T47D (cell line): ENCODE data around the gene PRKCZ.

Experiments
- DNase-seq, 2 experiments: peaks; one replicate each; pipeline versions ENCODE4 v3.0.0 to v3.0.0-alpha.2; 2011 to 2012; ENCODE audit warnings: low read depth in 1 of 2, low spot score in 1 of 2
- JUND ChIP-seq: IDR thresholded peaks from 2 replicates; pipeline ENCODE4 v1.6.1; 2012; ENCODE audit warnings: low read depth
- in situ Hi-C: cut with HindIII; loops from 2 replicates; pipeline ENCODE4 v1.10.0; 2016; ENCODE audit warnings: low sequenced_read_pairs, low pct_unique_long_range_greater_than_20kb

PRKCZ gene

GRCh38 chr1:2157856-2158255 is 107.6 kb downstream of the PRKCZ start:
- in situ Hi-C loops, result no loop called here
- DNase-seq, result no peak
- no peak for TF ChIP-seq JUND

DNA sequence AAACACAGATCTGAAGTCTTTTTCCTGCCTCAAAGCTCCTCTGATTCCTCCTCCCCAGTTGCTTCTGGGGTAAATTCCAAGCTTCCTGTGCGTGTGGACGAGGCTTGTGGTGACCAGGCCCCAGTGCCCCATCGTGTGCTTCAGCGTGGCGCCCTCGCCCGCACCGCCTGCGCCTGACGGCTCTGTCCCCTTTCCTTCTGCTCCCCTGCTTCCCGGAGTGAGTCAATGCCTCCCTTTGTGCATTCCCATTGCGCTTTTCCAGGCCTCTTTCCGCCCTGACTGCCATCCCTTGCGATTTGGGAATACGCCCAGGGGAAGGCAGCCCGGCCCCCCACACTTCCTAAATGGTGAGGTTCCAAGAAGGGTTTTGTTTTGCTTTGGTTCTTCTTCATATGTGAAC is 108.1 kb downstream of the PRKCZ start:
- in situ Hi-C loops, result no loop called here
- no peak for TF ChIP-seq JUND
- no peak for DNase-seq

- in situ Hi-C loops, result no loop called here
- no peak for DNase-seq
- TF ChIP-seq JUND, result no peak
Measured at GRCh38 chr1:2159124-2159523, 108.9 kb downstream of the PRKCZ start.

DNA sequence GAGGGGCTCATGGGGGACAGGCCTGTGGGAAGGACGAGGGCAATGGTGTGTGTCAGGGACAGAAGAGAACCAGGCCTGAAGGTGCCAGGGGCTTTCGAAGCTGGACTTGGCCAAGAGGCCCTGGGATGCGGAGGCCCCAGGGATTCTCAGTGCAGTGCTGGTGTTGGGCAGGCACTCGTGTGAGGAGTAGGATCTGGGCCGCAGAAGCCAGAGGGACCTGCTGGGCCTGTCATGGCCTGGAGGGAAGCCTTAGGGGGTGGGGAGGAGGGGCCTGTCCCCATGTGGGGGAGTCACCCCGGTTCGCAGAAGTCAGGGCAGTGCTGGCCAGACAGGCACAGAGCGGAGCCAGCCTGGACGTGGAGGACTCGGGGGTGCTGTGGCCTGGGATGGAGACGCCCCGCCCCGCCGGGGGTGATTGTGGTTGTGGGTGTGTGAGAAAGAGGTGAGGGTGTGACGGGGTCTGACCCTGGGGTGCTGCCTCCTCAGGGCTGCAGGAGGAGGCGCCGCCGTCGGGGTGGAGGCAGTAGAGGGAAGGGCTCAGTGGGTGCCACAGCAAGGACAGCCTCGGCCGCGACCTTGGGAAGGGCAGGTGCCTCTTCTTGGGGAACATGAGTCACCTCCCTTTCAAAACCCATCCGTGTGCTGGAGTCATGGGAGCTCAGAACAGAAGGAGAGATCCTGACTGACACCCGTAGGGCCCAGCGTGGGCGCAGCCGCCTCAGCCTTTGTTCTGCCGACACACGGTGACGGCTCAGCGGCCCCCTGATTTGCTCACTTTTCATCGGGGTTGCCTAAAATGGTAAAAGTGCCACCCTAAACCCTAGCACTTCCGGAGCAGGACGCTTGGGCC is 110.5 kb downstream of the PRKCZ start:
- in situ Hi-C loops, result no loop called here
- no peak for DNase-seq
- no peak for TF ChIP-seq JUND

- in situ Hi-C loops, result no loop called here
- no peak for TF ChIP-seq JUND
- DNase-seq, result no peak
Measured at GRCh38 chr1:2163205-2163604, 113.0 kb downstream of the PRKCZ start.

- no peak for TF ChIP-seq JUND
- in situ Hi-C loops, result no loop called here
- DNase-seq, result no peak
Measured at GRCh38 chr1:2165646-2166045, 115.4 kb downstream of the PRKCZ start.

DNA sequence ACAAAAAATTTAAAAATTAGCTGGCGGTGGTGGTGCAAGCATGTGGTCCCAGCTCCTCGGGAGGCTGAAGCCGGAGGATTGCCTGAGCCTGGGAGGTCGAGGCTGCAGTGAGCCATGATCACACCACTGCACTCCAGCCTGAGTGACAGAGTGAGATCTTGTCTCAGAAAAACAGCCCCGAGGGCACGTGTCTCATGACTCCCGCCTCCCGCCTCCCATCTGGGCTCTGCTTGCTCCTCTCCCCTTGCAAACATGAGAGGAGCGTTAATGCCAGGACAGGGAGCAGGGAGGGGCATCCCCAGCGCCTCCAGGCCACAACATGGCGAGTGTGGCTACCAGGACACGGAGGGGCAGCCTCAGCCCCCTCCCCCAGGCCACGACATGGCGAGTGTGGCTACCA is 116.0 kb downstream of the PRKCZ start:
- peak in 1 of 2 experiments; percentile 52 for DNase-seq
- in situ Hi-C loops, result no loop called here
- no peak for TF ChIP-seq JUND

GRCh38 chr1:2166695-2167094 is 116.5 kb downstream of the PRKCZ start:
- in situ Hi-C loops, result no loop called here
- no peak for TF ChIP-seq JUND
- DNase-seq, result no peak

DNA sequence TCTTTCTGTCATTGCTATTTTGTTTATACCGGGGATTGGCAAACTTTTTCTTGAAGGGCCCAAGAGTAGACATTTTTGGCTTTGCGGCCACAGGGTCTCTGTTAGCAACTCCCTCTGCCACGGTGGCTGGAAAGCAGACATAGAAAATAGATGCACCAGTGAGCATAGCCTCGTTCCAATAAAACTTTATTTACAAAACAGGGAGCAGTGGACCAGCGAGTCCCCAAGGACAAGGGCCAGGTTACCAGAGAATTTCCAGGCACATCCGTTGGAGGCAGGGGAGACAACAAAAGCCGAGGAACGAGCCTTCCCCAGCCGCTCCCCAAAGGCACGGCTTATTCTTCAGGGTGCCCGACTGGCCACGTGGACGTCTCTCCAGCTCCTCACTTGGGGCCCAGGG is 117.9 kb downstream of the PRKCZ start:
- no peak for DNase-seq
- in situ Hi-C loops, result no loop called here
- TF ChIP-seq JUND, result no peak

GRCh38 chr1:2168535-2168934 is 118.3 kb downstream of the PRKCZ start:
- no peak for DNase-seq
- no peak for TF ChIP-seq JUND
- in situ Hi-C loops, result no loop called here

GRCh38 chr1:2169200-2169836 is 119.1 kb downstream of the PRKCZ start:
- in situ Hi-C loops, result no loop called here
- no peak for TF ChIP-seq JUND

GRCh38 chr1:2170211-2170610 is 120.0 kb downstream of the PRKCZ start:
- in situ Hi-C loops, result no loop called here
- DNase-seq, result no peak
- no peak for TF ChIP-seq JUND

More at GRCh38 chr1:2169200-2169836, 119.1 kb downstream of the PRKCZ start:
- no peak for DNase-seq

DNA sequence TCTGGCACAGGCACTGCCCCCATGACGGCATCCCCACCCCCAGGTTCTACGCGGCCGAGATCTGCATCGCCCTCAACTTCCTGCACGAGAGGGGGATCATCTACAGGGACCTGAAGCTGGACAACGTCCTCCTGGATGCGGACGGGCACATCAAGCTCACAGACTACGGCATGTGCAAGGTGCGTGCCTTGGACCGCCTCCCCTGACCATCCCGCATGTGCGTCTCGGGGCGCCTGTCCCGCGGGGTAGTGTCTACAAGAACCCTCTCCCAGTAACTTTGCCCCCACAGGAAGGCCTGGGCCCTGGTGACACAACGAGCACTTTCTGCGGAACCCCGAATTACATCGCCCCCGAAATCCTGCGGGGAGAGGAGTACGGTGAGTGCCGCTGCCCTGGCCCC is 121.8 kb downstream of the PRKCZ start:
- TF ChIP-seq JUND, result no peak
- in situ Hi-C loops, result no loop called here
- no peak for DNase-seq
